SW 1271 (cell line): ENCODE results near the gene FLCN.

ENCODE experiments used
- DNase-seq, 2 experiments: peaks; one replicate each; lab custom pipeline; 2025; lab: John Stamatoyannopoulos, UW

Gene FLCN

DNA sequence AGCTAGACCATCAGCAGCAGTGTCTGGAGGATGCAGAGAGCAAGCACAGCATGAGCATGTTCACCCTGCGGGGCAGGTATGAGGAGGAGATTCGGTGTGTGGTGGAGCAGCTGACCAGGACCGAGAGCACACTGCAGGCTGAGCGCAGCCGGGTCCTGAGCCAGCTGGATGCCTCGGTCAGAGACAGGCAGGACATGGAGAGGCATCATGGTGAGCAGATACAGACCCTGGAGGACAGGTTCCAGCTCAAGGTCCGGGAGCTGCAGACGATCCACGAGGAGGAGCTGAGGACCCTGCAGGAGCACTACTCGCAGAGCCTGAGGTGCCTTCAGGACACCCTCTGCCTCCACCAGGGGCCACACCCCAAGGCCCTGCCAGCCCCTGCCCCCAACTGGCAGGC, 69.6 kb downstream of the FLCN start:
- DNase-seq: no peak

DNA sequence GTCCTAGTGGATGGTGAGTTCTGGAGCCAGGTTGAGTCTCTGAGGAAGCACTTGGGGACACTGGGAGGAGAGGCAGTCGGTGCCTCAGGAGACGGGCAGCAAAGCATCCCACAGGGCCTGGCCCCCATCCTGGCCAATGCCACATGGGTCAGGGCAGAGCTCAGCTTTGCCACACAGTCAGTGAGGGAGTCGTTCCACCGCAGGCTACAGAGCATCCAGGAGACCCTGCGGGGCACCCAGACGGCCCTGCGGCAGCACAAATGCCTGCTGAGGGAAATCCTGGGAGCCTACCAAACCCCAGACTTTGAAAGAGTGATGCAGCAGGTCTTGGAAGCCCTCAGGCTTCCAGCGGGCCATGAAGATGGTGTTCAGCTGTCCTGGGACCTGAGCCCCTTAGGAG, 70.5 kb downstream of the FLCN start:
- no peak for DNase-seq

DNA sequence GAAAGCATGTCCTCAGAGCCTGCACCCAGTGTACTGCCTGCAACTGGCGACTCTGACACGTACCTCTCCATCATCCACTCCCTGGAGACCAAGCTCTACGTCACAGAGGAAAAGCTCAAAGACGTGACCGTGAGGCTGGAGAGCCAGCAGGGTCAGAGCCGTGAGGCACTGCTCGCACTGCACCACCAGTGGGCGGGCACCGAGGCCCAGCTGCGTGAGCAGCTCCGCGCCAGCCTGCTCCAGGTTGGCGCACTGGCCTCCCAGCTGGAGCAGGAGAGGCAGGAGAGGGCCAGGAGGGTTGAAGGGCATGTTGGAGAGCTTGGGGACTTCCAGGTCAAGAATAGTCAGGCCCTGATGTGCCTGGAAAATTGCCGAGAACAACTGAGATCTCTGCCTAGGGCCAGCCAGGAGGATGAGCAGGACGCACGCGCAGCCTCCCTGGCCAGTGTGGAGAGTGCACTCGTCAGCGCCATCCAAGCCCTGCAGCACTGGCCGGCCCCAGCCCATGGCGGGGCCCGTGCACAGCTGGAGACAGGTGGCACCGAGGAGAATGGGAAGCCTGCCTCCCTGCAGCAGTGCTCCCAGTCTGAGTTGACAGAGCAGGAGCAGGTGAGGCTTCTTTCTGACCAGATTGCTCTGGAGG, 71.2 kb downstream of the FLCN start:
- no peak for DNase-seq

DNA sequence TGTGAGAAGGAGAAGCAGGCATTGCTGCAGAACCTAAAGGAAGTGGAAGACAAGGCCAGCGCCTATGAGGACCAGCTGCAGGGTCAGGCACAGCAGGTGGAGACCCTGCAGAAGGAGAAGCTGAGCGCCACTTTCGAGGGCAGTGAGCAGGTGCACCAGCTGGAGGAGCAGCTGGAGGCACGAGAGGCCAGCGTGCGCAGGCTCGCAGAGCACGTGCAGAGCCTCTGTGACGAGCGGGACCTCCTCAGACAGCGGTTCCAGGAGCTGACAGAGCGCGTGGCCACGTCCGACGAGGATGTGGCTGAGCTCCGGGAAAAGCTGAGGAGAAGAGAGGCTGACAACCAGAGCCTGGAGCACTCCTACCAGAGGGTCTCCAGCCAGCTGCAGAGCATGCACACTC, 72.3 kb downstream of the FLCN start:
- DNase-seq: no peak

GRCh38 chr17:17164156-17164555, 72.8 kb downstream of the FLCN start:
- no peak for DNase-seq
